Pulmonary artery endothelial cell (primary cell): ENCODE measurements around the gene TSPAN31. TPM values are rescaled to one million over a fixed set of nuclear protein-coding genes. Genes with fewer than 3 reads are reported as not detected.

Experiments used
- DNase-seq: peaks from one replicate; pipeline ENCODE4 v3.0.0-alpha.2; 2011; ENCODE audit warnings: low read depth, low spot score
- total RNA-seq: library from RNA; depleted of rRNA; stranded (reverse); fragments of >200 nt; gene quantifications from 2 replicates; pipeline ENCODE4 v1.2.3, GENCODE V29; 2014

Gene TSPAN31
- total RNA-seq, 1 donor from 2014 or later: 48.0 TPM

DNA sequence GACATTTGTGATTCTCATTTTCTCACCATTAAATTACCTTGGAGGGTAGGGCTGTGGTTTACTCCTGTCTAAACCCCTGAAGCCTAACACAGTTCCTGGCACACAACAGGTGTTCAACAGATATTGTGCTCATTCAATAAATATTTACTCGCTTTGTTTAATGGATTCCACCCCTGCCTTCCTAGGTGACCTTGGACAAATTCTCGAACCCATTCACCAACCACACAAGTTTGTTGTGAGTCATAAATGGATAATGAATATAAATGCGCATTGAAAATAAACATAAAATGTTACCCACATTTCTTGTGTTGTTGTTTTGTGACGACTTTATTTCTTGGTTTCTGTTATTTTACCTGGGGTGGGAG, 37.4 kb downstream of the TSPAN31 start:
- DNase-seq: no peak

GRCh38 chr12:57782608-57783465, 38.0 kb downstream of the TSPAN31 start, which contains the start of gene TSFM:
TSS of gene TSFM (plus strand) at chr12:57782787. CDS start at chr12:57782802, 15 bp downstream.
- peak; percentile 84 for DNase-seq

GRCh38 chr12:57783466-57783801, 38.6 kb downstream of the TSPAN31 start:
- DNase-seq: no peak

GRCh38 chr12:57783861-57784260, 39.0 kb downstream of the TSPAN31 start:
- DNase-seq: no peak

DNA sequence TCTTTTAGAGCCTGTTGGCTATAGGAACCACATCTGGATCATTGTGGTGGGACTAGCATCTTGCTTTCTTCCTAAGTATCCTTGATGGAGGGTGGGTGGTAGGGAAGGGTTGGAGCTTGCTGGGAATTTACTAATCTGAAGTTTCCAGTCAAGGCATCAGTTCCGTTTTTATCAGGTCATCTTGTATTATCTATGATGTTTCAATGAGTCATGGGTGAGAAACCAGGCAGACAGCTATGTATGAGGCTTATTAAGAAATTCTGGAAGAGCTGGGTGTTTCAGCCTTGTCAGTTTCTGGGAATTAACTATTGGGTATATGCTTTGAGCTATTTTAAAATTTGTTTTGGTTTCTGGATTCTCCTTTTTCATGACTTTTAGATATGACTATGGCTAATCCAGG, 49.1 kb downstream of the TSPAN31 start:
- no peak for DNase-seq

DNA sequence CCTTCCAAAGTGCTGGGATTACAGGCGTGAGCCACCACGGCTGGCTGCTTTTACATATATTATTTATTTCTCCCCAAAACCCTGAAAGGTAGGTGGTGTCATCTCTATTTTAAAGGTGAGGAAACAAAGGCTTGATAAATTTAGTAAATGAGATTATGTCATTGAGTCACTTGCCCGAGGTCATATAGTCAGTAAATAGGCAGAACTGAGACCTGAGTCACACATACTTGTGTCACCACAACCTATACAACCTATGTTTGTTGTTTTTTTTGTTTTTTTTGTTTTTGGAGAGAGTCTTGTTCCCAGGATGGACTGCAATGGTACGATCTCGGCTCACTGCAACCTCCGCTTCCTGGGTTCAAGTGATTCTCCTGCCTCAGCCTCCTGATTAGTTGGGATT, 50.5 kb downstream of the TSPAN31 start:
- no peak for DNase-seq

DNA sequence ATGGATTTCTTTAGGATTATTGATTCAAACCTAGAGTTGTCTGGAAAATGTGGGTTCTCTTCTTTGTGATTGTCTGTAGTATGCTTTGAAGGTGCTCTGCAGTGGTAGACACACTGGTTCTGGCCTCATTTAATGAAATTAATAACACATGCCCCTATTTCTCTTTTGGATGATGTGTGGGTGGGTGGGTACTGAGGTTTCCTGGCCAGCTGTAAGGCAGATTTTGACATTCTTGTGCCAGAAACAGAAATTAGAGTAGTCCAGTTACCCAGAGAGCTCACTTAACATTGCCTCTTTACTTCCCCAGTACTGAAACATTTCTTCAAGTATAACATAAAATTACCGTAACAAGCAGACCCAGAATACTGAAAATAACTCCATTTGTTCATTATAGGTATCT, 52.2 kb downstream of the TSPAN31 start:
- no peak for DNase-seq

GRCh38 chr12:57797933-57798332, 53.1 kb downstream of the TSPAN31 start:
- DNase-seq: no peak

Other genes with a start within 250 kb of the TSPAN31 start
- gene DDIT3, start 224.5 kb upstream of the TSPAN31 start, total RNA-seq: 6.0 and 12.6 TPM in 2 replicates
- gene MBD6, start 222.2 kb upstream of the TSPAN31 start, total RNA-seq: 5.3 and 8.3 TPM in 2 replicates
- gene DCTN2, start 197.8 kb upstream of the TSPAN31 start, total RNA-seq: 81.0 and 90.1 TPM in 2 replicates
- gene KIF5A, start 195.0 kb upstream of the TSPAN31 start, total RNA-seq: under 0.01 and 0.14 TPM in 2 replicates
- gene PIP4K2C, start 153.8 kb upstream of the TSPAN31 start, total RNA-seq: 10.4 and 11.8 TPM in 2 replicates
- gene DTX3, start 140.2 kb upstream of the TSPAN31 start, total RNA-seq: 4.8 and 11.4 TPM in 2 replicates
- gene ARHGEF25, start 133.6 kb upstream of the TSPAN31 start, total RNA-seq: 5.3 and 5.7 TPM in 2 replicates
- 0.07 and 0.35 TPM in 2 replicates for gene B4GALNT1, start 111.8 kb upstream of the TSPAN31 start, total RNA-seq
- gene OS9, start 50.9 kb upstream of the TSPAN31 start, total RNA-seq: 194 and 222 TPM in 2 replicates
- gene AGAP2, start 6.3 kb upstream of the TSPAN31 start, total RNA-seq: 0.07 and 0.11 TPM in 2 replicates
- gene CDK4, start 7.3 kb downstream of the TSPAN31 start, total RNA-seq: 139 and 181 TPM in 2 replicates
- gene MARCHF9, start 10.1 kb downstream of the TSPAN31 start, total RNA-seq: 3.9 and 5.3 TPM in 2 replicates
- gene CYP27B1, start 22.0 kb downstream of the TSPAN31 start, total RNA-seq: 0.35 and 0.66 TPM in 2 replicates
- gene METTL1, start 27.1 kb downstream of the TSPAN31 start, total RNA-seq: 5.0 and 8.1 TPM in 2 replicates
- 5.4 and 6.3 TPM in 2 replicates for gene EEF1AKMT3, start 27.6 kb downstream of the TSPAN31 start, total RNA-seq
- gene TSFM, start 37.7 kb downstream of the TSPAN31 start, total RNA-seq: 26.0 and 31.7 TPM in 2 replicates
- 0.46 and 1.8 TPM in 2 replicates for gene AVIL, start 73.7 kb downstream of the TSPAN31 start, total RNA-seq
- 53.2 and 86.3 TPM in 2 replicates for gene CTDSP2, start 101.7 kb downstream of the TSPAN31 start, total RNA-seq
- 8.4 and 10.6 TPM in 2 replicates for gene ATP23, start 196.5 kb downstream of the TSPAN31 start, total RNA-seq